NCI-H460 (cell line): ENCODE results near the gene LRP8. TPM values are rescaled to one million over a fixed set of nuclear protein-coding genes. Genes with fewer than 3 reads are reported as not detected.

Source experiments
- DNase-seq: peaks from one replicate; pipeline ENCODE4 v3.0.0-alpha.2; 2016; ENCODE audit warnings: low read depth; ENCODE audit errors: extremely low read depth
- total RNA-seq: library from RNA; depleted of rRNA; stranded (reverse); fragments of >200 nt; shearing (Covaris generic); gene quantifications from 2 replicates; pipeline ENCODE4 v1.2.3, GENCODE V29; 2014; rRNA removed

The LRP8 gene
- total RNA-seq, 1 experiment from 2014 or later: 73.1 TPM

DNA sequence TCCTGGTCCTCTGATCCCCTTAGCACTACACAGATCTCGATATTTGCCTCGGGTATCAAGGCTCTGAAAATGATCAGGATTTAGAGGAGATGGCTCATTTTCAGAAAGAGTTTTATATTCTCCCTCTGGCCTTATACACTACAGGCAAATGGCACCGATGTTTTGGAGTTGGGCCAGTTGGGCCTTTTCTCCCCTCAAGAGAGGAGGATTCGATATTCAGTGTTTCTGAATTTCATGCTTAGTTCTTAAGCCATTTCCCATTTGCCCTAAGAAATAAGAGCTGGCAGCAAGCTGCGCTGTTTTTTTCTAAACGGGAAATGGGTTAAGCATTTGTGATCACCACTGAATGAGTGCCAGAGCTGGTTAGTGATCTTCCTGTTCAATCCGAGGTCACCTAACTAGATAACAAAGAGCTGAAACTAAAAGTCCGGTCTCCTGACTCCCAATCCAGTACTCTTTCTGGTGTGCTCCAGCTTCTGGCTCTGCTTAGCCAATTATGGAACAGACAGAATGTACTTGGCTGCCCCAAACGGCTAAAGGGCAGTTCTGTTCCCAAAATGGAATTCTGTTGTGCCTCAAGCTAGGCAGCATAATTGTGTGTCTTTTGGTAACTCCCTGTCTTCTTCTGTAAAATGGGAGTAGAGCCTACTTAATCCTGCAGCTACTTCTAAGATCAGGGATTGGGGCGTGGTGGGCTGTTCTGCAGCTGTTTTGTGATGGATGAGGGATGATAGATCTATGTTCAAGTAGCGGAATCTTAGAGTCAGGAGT is 132.4 kb downstream of the LRP8 start:
- no peak for DNase-seq

Other genes with a start within 250 kb of the LRP8 start
- not detected in 2 replicates for gene SLC1A7, start 185.4 kb downstream of the LRP8 start, total RNA-seq
- gene CPT2, start 131.2 kb downstream of the LRP8 start, total RNA-seq: 16.6 and 17.8 TPM in 2 replicates
- 48.5 and 53.5 TPM in 2 replicates for gene CZIB, start 107.4 kb downstream of the LRP8 start, total RNA-seq
- 57.6 and 78.6 TPM in 2 replicates for gene MAGOH, start 89.6 kb downstream of the LRP8 start, total RNA-seq
- gene DMRTB1, start 131.3 kb upstream of the LRP8 start, total RNA-seq: not detected in 2 replicates